Measurements from ENCODE around the gene GFRA1. TPM values are rescaled to one million over a fixed set of nuclear protein-coding genes. Genes with fewer than 3 reads are reported as not detected.
A peak's percentile ranks its signal among the peaks of the same experiment; 100 is the strongest.

GFRA1 gene
- total RNA-seq, 1 donor from 2014 or later = 5.9 TPM

- ATAC-seq (ENCODE audit: poor library complexity) = no peak
- peak; percentile 52 for DNase-seq
- intact Hi-C loops (cut with DNase I) = no loop called here
Measured at GRCh38 chr10:116274064-116274904, 1.3 kb upstream of the GFRA1 start.

GRCh38 chr10:116271593-116272439, 1.2 kb downstream of the GFRA1 start:
- intact Hi-C loops (cut with DNase I) = no loop called here
- DNase-seq = peak; percentile 62
- ATAC-seq (ENCODE audit: poor library complexity) = peak; percentile 45

- DNase-seq (peak; percentile 48), ATAC-seq (ENCODE audit: poor library complexity) (peak; percentile 50)
- intact Hi-C loops (cut with DNase I) = no loop called here
Measured at GRCh38 chr10:116270771-116271592, 2.0 kb downstream of the GFRA1 start.

- no peak for ATAC-seq (ENCODE audit: poor library complexity)
- intact Hi-C loops (cut with DNase I) = no loop called here
- DNase-seq = peak; percentile 64
Measured at GRCh38 chr10:116270126-116270770, 2.8 kb downstream of the GFRA1 start.

GRCh38 chr10:116269619-116270018, 3.4 kb downstream of the GFRA1 start:
- no peak for ATAC-seq (ENCODE audit: poor library complexity)

GRCh38 chr10:116268976-116269375, 4.0 kb downstream of the GFRA1 start:
- intact Hi-C loops (cut with DNase I) = no loop called here
- ATAC-seq (ENCODE audit: poor library complexity) (no peak), DNase-seq (no peak)

More at GRCh38 chr10:116269619-116270018, 3.4 kb downstream of the GFRA1 start:
- intact Hi-C loops (cut with DNase I) = no loop called here
- DNase-seq = peak; percentile 50

GRCh38 chr10:116265686-116266085, 7.3 kb downstream of the GFRA1 start:
- intact Hi-C loops (cut with DNase I) = no loop called here
- DNase-seq (no peak), ATAC-seq (ENCODE audit: poor library complexity) (no peak)

- ATAC-seq (ENCODE audit: poor library complexity) (no peak), DNase-seq (no peak)
- intact Hi-C loops (cut with DNase I) = no loop called here
Measured at GRCh38 chr10:116263870-116264655, 8.9 kb downstream of the GFRA1 start.

- intact Hi-C loops (cut with DNase I) = no loop called here
- no peak for ATAC-seq (ENCODE audit: poor library complexity)
- DNase-seq = no peak
Measured at GRCh38 chr10:116262678-116263077, 10.3 kb downstream of the GFRA1 start.

- ATAC-seq (ENCODE audit: poor library complexity) = no peak
- DNase-seq = no peak
- intact Hi-C loops (cut with DNase I) = no loop called here
Measured at GRCh38 chr10:116260599-116260998, 12.4 kb downstream of the GFRA1 start.

GRCh38 chr10:116259638-116260037, 13.4 kb downstream of the GFRA1 start:
- DNase-seq (no peak), ATAC-seq (ENCODE audit: poor library complexity) (no peak)
- intact Hi-C loops (cut with DNase I) = no loop called here

GRCh38 chr10:116257785-116258184, 15.2 kb downstream of the GFRA1 start:
- ATAC-seq (ENCODE audit: poor library complexity) = no peak
- intact Hi-C loops (cut with DNase I) = no loop called here
- no peak for DNase-seq

- ATAC-seq (ENCODE audit: poor library complexity) (no peak), DNase-seq (no peak)
- intact Hi-C loops (cut with DNase I) = no loop called here
Measured at GRCh38 chr10:116256752-116257259, 16.2 kb downstream of the GFRA1 start.

GRCh38 chr10:116255886-116256751, 16.9 kb downstream of the GFRA1 start:
- ATAC-seq (ENCODE audit: poor library complexity) = no peak

GRCh38 chr10:116254422-116255155, 18.4 kb downstream of the GFRA1 start:
- ATAC-seq (ENCODE audit: poor library complexity) (peak; percentile 56), DNase-seq (no peak)
- intact Hi-C loops (cut with DNase I) = no loop called here

More at GRCh38 chr10:116255886-116256751, 16.9 kb downstream of the GFRA1 start:
- intact Hi-C loops (cut with DNase I) = no loop called here
- no peak for DNase-seq

- ATAC-seq (ENCODE audit: poor library complexity) = no peak
- intact Hi-C loops (cut with DNase I) = no loop called here
Measured at GRCh38 chr10:116253716-116254115, 19.3 kb downstream of the GFRA1 start.

More at GRCh38 chr10:116253716-116254115, 19.3 kb downstream of the GFRA1 start:
- DNase-seq = no peak

Measured in Right ventricle myocardium superior (tissue), 1 donor.